OCI-LY7 (cell line): Measurements from ENCODE around the gene SOX14.

Experiments
- EZH2phosphoT487 ChIP-seq: fragments of 200-600 bp; sonication (generic); IDR thresholded peaks from 2 replicates; pipeline ENCODE4 v1.6.1; 2018; ENCODE audit warnings: low read depth, borderline replicate concordance, mild to moderate bottlenecking, mixed run types, antibody characterized with exemption, low read length, moderate library complexity, mixed read lengths
- TF ChIP-seq, protein P1 (sequence below): fragments of 200-600 bp; sonication (generic); conservative IDR thresholded peaks from 2 replicates; pipeline ENCODE4 v1.5.1; 2014; ENCODE audit warnings: mild to moderate bottlenecking, antibody characterized with exemption, low read length, moderate library complexity, mixed read lengths

DNA sequence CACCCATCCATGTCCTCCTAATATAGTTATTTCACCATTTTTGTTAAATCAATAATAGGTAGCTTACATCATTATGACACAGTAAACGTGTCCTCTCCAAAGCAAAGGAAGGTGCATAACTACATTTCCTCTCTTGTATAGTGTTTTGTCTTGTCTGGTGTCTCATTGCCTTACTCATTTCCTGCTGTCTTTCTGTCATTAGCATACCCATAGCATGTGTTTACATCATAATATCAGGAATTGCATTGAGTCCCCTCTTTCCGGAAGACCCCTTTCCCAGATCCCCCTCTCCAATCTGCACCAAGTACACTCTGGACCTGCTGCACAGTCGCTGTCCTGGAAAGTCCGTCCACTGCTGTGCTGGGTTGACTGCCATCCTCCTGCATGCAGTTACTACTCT, 47.9 kb downstream of the SOX14 start:
- TF ChIP-seq, protein P1, sequence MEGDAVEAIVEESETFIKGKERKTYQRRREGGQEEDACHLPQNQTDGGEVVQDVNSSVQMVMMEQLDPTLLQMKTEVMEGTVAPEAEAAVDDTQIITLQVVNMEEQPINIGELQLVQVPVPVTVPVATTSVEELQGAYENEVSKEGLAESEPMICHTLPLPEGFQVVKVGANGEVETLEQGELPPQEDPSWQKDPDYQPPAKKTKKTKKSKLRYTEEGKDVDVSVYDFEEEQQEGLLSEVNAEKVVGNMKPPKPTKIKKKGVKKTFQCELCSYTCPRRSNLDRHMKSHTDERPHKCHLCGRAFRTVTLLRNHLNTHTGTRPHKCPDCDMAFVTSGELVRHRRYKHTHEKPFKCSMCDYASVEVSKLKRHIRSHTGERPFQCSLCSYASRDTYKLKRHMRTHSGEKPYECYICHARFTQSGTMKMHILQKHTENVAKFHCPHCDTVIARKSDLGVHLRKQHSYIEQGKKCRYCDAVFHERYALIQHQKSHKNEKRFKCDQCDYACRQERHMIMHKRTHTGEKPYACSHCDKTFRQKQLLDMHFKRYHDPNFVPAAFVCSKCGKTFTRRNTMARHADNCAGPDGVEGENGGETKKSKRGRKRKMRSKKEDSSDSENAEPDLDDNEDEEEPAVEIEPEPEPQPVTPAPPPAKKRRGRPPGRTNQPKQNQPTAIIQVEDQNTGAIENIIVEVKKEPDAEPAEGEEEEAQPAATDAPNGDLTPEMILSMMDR: no peak
- no peak for TF ChIP-seq EZH2phosphoT487
